ENCODE measurements around the gene THRA. TPM values are rescaled to one million over a fixed set of nuclear protein-coding genes. Genes with fewer than 3 reads are reported as not detected.

THRA gene
- total RNA-seq, 1 donor from 2014 or later: 17.6 TPM

- Mint-ChIP-seq H3K4me1 (ENCODE audit: low read depth, unreplicated experiment) (peaks cover 28% of the 10 kb centered on the region), H3K36me3 (ENCODE audit: unreplicated experiment) (no peaks in the 10 kb centered on the region), H3K27me3 (ENCODE audit: unreplicated experiment) (peaks cover 10% of the 10 kb centered on the region), H3K27ac (ENCODE audit: unreplicated experiment) (no peak overlapping the region), H3K4me3 (ENCODE audit: unreplicated experiment) (peak overlapping the region; percentile 52), H3K9me3 (ENCODE audit: unreplicated experiment) (peaks cover 5% of the 10 kb centered on the region)
- no peak for TF ChIP-seq CTCF (IDR thresholded peaks at IDR 0.05; ENCODE audit: partially characterized antibody, unreplicated experiment)
- no peak for DNase-seq
These were observed 34.3 kb downstream of the THRA start for GRCh38 chr17:40097087-40097486.

- Mint-ChIP-seq H3K9me3 (ENCODE audit: unreplicated experiment) (peaks cover 5% of the 10 kb centered on the region), H3K27ac (ENCODE audit: unreplicated experiment) (peak overlapping the region; percentile 46), H3K27me3 (ENCODE audit: unreplicated experiment) (peaks cover 10% of the 10 kb centered on the region), H3K36me3 (ENCODE audit: unreplicated experiment) (no peaks in the 10 kb centered on the region), H3K4me3 (ENCODE audit: unreplicated experiment) (peak overlapping the region; percentile 86), H3K4me1 (ENCODE audit: low read depth, unreplicated experiment) (peaks cover 24% of the 10 kb centered on the region)
- DNase-seq: no peak
- TF ChIP-seq CTCF (IDR thresholded peaks at IDR 0.05; ENCODE audit: partially characterized antibody, unreplicated experiment): no peak
These were observed 35.4 kb downstream of the THRA start for GRCh38 chr17:40097931-40098845.

- H3K4me1 Mint-ChIP-seq (ENCODE audit: low read depth, unreplicated experiment): peaks cover 17% of the 10 kb centered on the region
- peaks cover 5% of the 10 kb centered on the region for H3K9me3 Mint-ChIP-seq (ENCODE audit: unreplicated experiment)
- TF ChIP-seq CTCF (IDR thresholded peaks at IDR 0.05; ENCODE audit: partially characterized antibody, unreplicated experiment): no peak
- H3K36me3 Mint-ChIP-seq (ENCODE audit: unreplicated experiment): no peaks in the 10 kb centered on the region
- H3K27me3 Mint-ChIP-seq (ENCODE audit: unreplicated experiment): peaks cover 15% of the 10 kb centered on the region
- peak overlapping the region; percentile 46 for H3K27ac Mint-ChIP-seq (ENCODE audit: unreplicated experiment)
- DNase-seq: peak; percentile 96
- H3K4me3 Mint-ChIP-seq (ENCODE audit: unreplicated experiment): peak overlapping the region; percentile 97
These were observed 36.3 kb downstream of the THRA start for GRCh38 chr17:40098846-40099618.

GRCh38 chr17:40099619-40100418, 37.1 kb downstream of the THRA start:
- Mint-ChIP-seq H3K36me3 (ENCODE audit: unreplicated experiment) (no peaks in the 10 kb centered on the region), H3K27ac (ENCODE audit: unreplicated experiment) (no peak overlapping the region), H3K4me1 (ENCODE audit: low read depth, unreplicated experiment) (peaks cover 15% of the 10 kb centered on the region), H3K9me3 (ENCODE audit: unreplicated experiment) (peaks cover 7% of the 10 kb centered on the region), H3K4me3 (ENCODE audit: unreplicated experiment) (peak overlapping the region; percentile 97), H3K27me3 (ENCODE audit: unreplicated experiment) (peaks cover 15% of the 10 kb centered on the region)
- no peak for DNase-seq
- TF ChIP-seq CTCF (IDR thresholded peaks at IDR 0.05; ENCODE audit: partially characterized antibody, unreplicated experiment): no peak

Measured in glutamatergic neuron (in vitro differentiated cells).